Nephron progenitor cell (in vitro differentiated cells): Measurements from ENCODE around the gene PDE4D.

Experiments
- DNase-seq: peaks from one replicate; pipeline ENCODE4 v3.0.0; 2021
- H3K27ac Mint-ChIP-seq: 2 replicates; pipeline ENCODE4 v1.8.0; 2021; ENCODE audit warnings: mild to moderate bottlenecking, moderate library complexity, mixed read lengths
- H3K27me3 Mint-ChIP-seq: 2 replicates; pipeline ENCODE4 v1.8.0; 2021; ENCODE audit warnings: mild to moderate bottlenecking, low read depth, mixed read lengths; ENCODE audit not compliant: poor library complexity
- H3K36me3 Mint-ChIP-seq: 2 replicates; pipeline ENCODE4 v1.8.0; 2021; ENCODE audit warnings: low read depth, mixed read lengths
- H3K4me1 Mint-ChIP-seq: 2 replicates; pipeline ENCODE4 v1.8.0; 2021; ENCODE audit warnings: mixed read lengths
- H3K4me3 Mint-ChIP-seq: 2 replicates; pipeline ENCODE4 v1.8.0; 2021; ENCODE audit warnings: mild to moderate bottlenecking, moderate library complexity, mixed read lengths
- H3K9me3 Mint-ChIP-seq: 2 replicates; pipeline ENCODE4 v1.8.0; 2021; ENCODE audit warnings: mild to moderate bottlenecking, moderate library complexity, mixed read lengths
- CTCF ChIP-seq: fragments of 200-600 bp; sonication (generic); IDR thresholded peaks from 2 replicates; pipeline ENCODE4 v1.5.0; 2021; ENCODE audit warnings: antibody characterized with exemption

The PDE4D gene

DNA sequence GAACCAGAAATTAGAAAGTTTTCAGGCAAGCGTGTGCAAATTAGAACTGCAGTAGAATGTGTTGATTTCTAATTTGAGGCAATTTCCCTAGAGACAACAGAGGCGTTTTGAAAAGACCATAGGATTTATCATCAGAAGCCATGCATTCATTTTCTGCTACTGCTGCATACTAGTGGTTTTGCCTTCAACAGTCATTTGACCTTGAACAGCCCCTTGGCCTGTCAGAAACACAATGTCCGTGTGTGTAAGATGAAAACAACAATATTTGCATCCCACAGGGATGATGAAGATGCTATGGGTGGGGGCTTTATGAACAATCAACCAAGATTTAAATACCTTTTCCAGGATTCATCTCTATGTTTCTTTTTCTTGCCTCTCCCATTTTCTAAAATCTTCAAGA lies 73.7 kb downstream of the PDE4D start:
- no peaks in the 10 kb centered on the region for H3K9me3 Mint-ChIP-seq
- H3K4me1 Mint-ChIP-seq, result no peaks in the 10 kb centered on the region
- H3K27me3 Mint-ChIP-seq, result peaks cover 5% of the 10 kb centered on the region
- TF ChIP-seq CTCF, result no peak
- no peak for DNase-seq
- H3K4me3 Mint-ChIP-seq, result no peak overlapping the region
- H3K27ac Mint-ChIP-seq, result no peak overlapping the region
- H3K36me3 Mint-ChIP-seq, result no peaks in the 10 kb centered on the region

DNA sequence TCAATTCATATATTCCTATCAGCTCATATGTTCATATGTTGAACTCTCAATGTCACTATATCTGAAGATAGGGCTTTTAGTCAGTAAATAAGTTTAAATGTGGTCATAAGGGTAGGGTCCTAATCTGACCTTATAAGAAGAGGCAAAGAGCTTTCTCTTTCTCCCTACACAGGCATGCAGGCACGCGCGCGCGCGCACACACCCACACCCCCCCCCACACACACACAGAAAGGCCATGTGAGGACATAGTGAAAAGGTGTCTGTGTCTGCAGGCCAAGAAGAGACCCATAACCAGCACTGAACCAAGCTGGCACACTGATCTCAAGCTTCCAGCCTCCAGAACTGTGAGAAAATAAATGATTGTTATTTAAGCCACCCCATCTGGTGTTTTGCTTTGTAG lies 76.0 kb downstream of the PDE4D start:
- Mint-ChIP-seq H3K4me1 (no peaks in the 10 kb centered on the region), H3K36me3 (no peaks in the 10 kb centered on the region), H3K27me3 (peaks cover 5% of the 10 kb centered on the region), H3K4me3 (no peak overlapping the region), H3K9me3 (no peaks in the 10 kb centered on the region), H3K27ac (no peak overlapping the region)
- TF ChIP-seq CTCF, result no peak
- DNase-seq, result no peak

- Mint-ChIP-seq H3K36me3 (no peaks in the 10 kb centered on the region), H3K9me3 (no peaks in the 10 kb centered on the region), H3K4me3 (no peak overlapping the region), H3K27me3 (peaks cover 5% of the 10 kb centered on the region), H3K4me1 (no peaks in the 10 kb centered on the region), H3K27ac (no peak overlapping the region)
- no peak for DNase-seq
- TF ChIP-seq CTCF, result no peak
Measured at GRCh38 chr5:59816654-59817300, 76.7 kb downstream of the PDE4D start.

GRCh38 chr5:59814537-59814872 lies 79.0 kb downstream of the PDE4D start:
- Mint-ChIP-seq H3K27me3 (peaks cover 15% of the 10 kb centered on the region), H3K4me3 (no peak overlapping the region), H3K4me1 (no peaks in the 10 kb centered on the region), H3K36me3 (no peaks in the 10 kb centered on the region), H3K9me3 (no peaks in the 10 kb centered on the region), H3K27ac (no peak overlapping the region)
- no peak for DNase-seq
- no peak for TF ChIP-seq CTCF

- Mint-ChIP-seq H3K36me3 (no peaks in the 10 kb centered on the region), H3K4me3 (peak overlapping the region; percentile 47), H3K27ac (no peak overlapping the region), H3K27me3 (peaks cover 15% of the 10 kb centered on the region), H3K9me3 (no peaks in the 10 kb centered on the region), H3K4me1 (no peaks in the 10 kb centered on the region)
- peak; percentile 73 for TF ChIP-seq CTCF
- peak; percentile 52 for DNase-seq
Measured at GRCh38 chr5:59813761-59814536, 79.6 kb downstream of the PDE4D start.

GRCh38 chr5:59810041-59810440 lies 83.5 kb downstream of the PDE4D start:
- peak; percentile 79 for DNase-seq
- Mint-ChIP-seq H3K36me3 (no peaks in the 10 kb centered on the region), H3K27me3 (peaks cover 16% of the 10 kb centered on the region), H3K27ac (no peak overlapping the region), H3K9me3 (no peaks in the 10 kb centered on the region), H3K4me3 (peak overlapping the region; percentile 70), H3K4me1 (no peaks in the 10 kb centered on the region)
- TF ChIP-seq CTCF, result peak; percentile 91
